GM13976 (cell line): ENCODE results near the gene TMEM131L.
A peak's percentile ranks its signal among the peaks of the same experiment; 100 is the strongest.

Experiments
- DNase-seq: peaks from one replicate; pipeline ENCODE4 v3.0.0; 2012; ENCODE audit warnings: low spot score
- CTCF ChIP-seq: IDR thresholded peaks from 2 replicates; pipeline ENCODE4 v1.5.1; 2012; ENCODE audit warnings: borderline replicate concordance, mild to moderate bottlenecking; ENCODE audit not compliant: insufficient read depth; ENCODE audit errors: extremely low read depth, missing control alignments, control extremely low read depth
- in situ Hi-C: fragments of 300-500 bp; cut with MboI; formaldehyde crosslinking; loops from one replicate; pipeline ENCODE4 v1.12.0; 2022; ENCODE audit warnings: low sequenced_read_pairs, mixed read lengths, inconsistent platforms; ENCODE audit not compliant: unreplicated experiment

The TMEM131L gene

GRCh38 chr4:153684182-153684970, 218.2 kb downstream of the TMEM131L start, which contains the start of gene TLR2:
Gene TLR2 (plus strand): TSS chr4:153684280. CDS start chr4:153702908, 18,628 bp downstream.
- in situ Hi-C loops: no loop called here
- no peak for TF ChIP-seq CTCF
- peak; percentile 82 for DNase-seq

GRCh38 chr4:153684971-153685371, 218.8 kb downstream of the TMEM131L start:
- no peak for DNase-seq
- in situ Hi-C loops: no loop called here
- TF ChIP-seq CTCF: no peak
